ENCODE data around the gene PPM1D. TPM values are rescaled to one million over a fixed set of nuclear protein-coding genes. Genes with fewer than 3 reads are reported as not detected.
"Not testable (repeated sequence)": the region's sequence is repeated elsewhere in the genome, so short reads cannot be mapped to it uniquely, and the experiment has no call there.

Gene PPM1D
- 10 to 100 TPM; 14.3 to 15.8 TPM for total RNA-seq
- 10 to 100 TPM; 13.4 to 15.8 TPM for polyA plus RNA-seq (ENCODE audit: insufficient read length in 2 of 2)
- long read RNA-seq, donor 1, full-length matches to known transcripts: 7 of 15 reads
- long read RNA-seq, donor 1, partial matches to known transcripts: 8 of 15 reads
- long read RNA-seq, donor 1, other reads (novel, unspliced or antisense): 0 of 15 reads
- long read RNA-seq, donor 2, full-length matches to known transcripts: 5 of 5 reads
- long read RNA-seq, donor 2, partial matches to known transcripts: 0 of 5 reads
- long read RNA-seq, donor 2, other reads (novel, unspliced or antisense): 0 of 5 reads
- long read RNA-seq, donor 3, full-length matches to known transcripts: 2 of 2 reads
- long read RNA-seq, donor 3, partial matches to known transcripts: 0 of 2 reads
- long read RNA-seq, donor 3, other reads (novel, unspliced or antisense): 0 of 2 reads
- long read RNA-seq, donor 4, full-length matches to known transcripts: 7 of 16 reads
- long read RNA-seq, donor 4, partial matches to known transcripts: 9 of 16 reads
- long read RNA-seq, donor 4, other reads (novel, unspliced or antisense): 0 of 16 reads

DNA sequence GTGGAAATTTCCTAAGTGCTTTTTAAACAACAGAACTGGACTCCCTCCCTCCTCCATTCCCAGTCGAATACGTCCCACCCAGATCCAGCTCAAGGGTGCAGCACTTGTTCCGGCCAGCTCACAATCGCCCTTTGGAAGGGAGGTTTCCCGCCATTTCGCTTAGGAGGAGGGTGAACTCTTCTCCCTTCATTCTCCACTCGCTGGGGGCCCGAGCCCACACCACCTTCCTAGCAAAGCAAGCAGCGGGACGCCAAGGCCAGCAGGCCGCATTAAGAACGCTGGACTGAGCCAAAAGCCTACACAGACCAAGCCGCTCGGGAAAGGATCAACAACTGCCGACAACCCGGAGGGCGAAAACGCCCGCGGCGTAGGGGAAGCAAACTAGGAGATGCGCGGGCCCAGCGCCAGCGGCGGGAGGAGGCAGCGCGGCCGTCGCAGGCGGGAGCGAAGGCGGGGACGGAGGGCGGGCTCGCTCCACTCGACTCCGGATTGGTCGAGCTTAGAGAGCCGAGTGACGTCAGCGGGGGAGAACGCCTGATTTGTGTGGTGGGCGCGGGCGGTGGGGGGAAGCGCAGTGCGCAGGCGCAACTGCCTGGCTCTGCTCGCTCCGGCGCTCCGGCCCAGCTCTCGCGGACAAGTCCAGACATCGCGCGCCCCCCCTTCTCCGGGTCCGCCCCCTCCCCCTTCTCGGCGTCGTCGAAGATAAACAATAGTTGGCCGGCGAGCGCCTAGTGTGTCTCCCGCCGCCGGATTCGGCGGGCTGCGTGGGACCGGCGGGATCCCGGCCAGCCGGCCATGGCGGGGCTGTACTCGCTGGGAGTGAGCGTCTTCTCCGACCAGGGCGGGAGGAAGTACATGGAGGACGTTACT, at the start of gene PPM1D:
Gene PPM1D, plus strand, starts transcription at position 574 of the 870 bp plus-strand sequence. Its CDS starts 222 bp downstream, at position 796.
- peaks cover 10% of the 10 kb centered on the region for H3K4me1 ChIP-seq (ENCODE audit: control insufficient read depth, insufficient read depth, low read length)
- under 1% methylated on average over 77 of the region's 83 CpGs for WGBS (ENCODE audit: insufficient coverage)

DNA sequence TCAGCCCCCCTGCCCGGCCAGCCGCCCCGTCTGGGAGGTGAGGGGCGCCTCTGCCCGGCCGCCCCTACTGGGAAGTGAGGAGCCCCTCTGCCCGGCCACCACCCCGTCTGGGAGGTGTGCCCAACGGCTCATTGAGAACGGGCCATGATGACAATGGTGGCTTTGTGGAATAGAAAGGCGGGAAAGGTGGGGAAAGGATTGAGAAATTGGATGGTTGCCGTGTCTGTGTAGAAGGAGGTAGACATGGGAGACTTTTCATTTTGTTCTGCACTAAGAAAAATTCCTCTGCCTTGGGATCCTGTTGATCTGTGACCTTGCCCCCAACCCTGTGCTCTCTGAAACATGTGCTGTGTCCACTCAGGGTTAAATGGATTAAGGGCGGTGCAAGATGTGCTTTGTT, 47.7 kb upstream of the PPM1D start:
- DNase-seq (ENCODE audit: low read depth in 4 of 6, low spot score in 6 of 6); H3K36me3 ChIP-seq (ENCODE audit: control insufficient read depth, insufficient read depth, low read length); H3K4me1 ChIP-seq (ENCODE audit: control insufficient read depth, insufficient read depth, low read length); H3K27ac ChIP-seq (ENCODE audit: low read depth, low read length); H3K4me3 ChIP-seq (ENCODE audit: low read depth, low read length); H3K27me3 ChIP-seq (ENCODE audit: control insufficient read depth, insufficient read depth, low read length); H3K9me3 ChIP-seq (ENCODE audit: control insufficient read depth, insufficient read depth, low read length): not testable (repeated sequence)
- 98% methylated on average over 6 of the region's 13 CpGs for WGBS (ENCODE audit: insufficient coverage)

More for the DNA sequence above, at the start of gene PPM1D:
- Histone ChIP-seq H3K36me3 (ENCODE audit: control insufficient read depth, insufficient read depth, low read length) (no peaks in the 10 kb centered on the region), H3K27me3 (ENCODE audit: control insufficient read depth, insufficient read depth, low read length) (no peaks in the 10 kb centered on the region), H3K27ac (ENCODE audit: low read depth, low read length) (peak within 1 kb of the TSS; percentile 100), H3K9me3 (ENCODE audit: control insufficient read depth, insufficient read depth, low read length) (no peaks in the 10 kb centered on the region), H3K4me3 (ENCODE audit: low read depth, low read length) (peak within 1 kb of the TSS; percentile 90)
- peak; percentile 96 to 100 (median 98) for DNase-seq (ENCODE audit: low read depth in 4 of 6, low spot score in 6 of 6)

DNA sequence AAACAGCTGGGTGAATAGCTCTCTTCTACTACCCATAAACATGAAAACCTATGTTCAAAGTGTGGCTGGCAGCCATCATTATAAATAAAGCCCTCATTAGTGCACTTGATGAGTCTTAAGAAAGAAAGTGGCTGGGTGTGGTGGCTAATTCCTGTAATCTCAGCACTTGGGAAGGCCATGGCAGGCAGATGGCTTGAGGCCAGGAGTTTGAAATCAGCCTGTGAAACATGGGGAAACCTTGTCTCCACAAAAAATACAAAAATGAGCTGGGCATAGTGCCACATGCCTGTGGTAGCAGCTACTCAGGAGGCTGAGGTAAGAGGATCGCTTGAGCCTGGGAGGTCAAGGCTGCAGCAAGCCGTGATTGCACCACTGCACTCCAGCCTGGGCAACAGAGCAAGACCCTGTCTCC, 45.6 kb upstream of the PPM1D start:
- Histone ChIP-seq H3K27ac (ENCODE audit: low read depth, low read length) (no peak overlapping the region), H3K4me3 (ENCODE audit: low read depth, low read length) (no peak overlapping the region), H3K36me3 (ENCODE audit: control insufficient read depth, insufficient read depth, low read length) (no peaks in the 10 kb centered on the region), H3K9me3 (ENCODE audit: control insufficient read depth, insufficient read depth, low read length) (no peaks in the 10 kb centered on the region), H3K4me1 (ENCODE audit: control insufficient read depth, insufficient read depth, low read length) (no peaks in the 10 kb centered on the region), H3K27me3 (ENCODE audit: control insufficient read depth, insufficient read depth, low read length) (no peaks in the 10 kb centered on the region)
- no CpG with 5 or more reads among the region's 2 CpGs for WGBS (ENCODE audit: insufficient coverage)
- DNase-seq (ENCODE audit: low read depth in 4 of 6, low spot score in 6 of 6): no peak

DNA sequence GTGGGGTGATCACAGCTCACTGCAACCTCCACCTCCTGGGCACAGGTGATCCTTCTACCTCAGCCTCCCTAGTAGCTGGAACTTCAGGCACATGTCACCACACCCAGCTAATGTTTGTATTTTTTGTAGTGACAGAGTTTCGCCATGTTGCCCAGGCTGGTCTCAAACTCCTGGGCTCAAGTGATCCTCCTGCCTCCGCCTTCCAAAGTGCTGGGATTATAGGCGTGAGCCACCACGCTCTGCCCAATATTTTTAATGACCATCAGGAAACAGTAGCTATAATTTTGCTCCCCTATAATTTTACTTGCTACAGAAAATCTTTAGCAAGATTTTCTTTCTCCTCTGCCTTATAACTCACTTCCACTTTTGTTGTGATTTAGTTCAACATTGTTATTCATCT, 44.2 kb upstream of the PPM1D start:
- 97% methylated on average over 4 of the region's 4 CpGs for WGBS (ENCODE audit: insufficient coverage)
- no peak for DNase-seq (ENCODE audit: low read depth in 4 of 6, low spot score in 6 of 6)
- Histone ChIP-seq H3K27ac (ENCODE audit: low read depth, low read length) (no peak overlapping the region), H3K27me3 (ENCODE audit: control insufficient read depth, insufficient read depth, low read length) (no peaks in the 10 kb centered on the region), H3K4me1 (ENCODE audit: control insufficient read depth, insufficient read depth, low read length) (no peaks in the 10 kb centered on the region), H3K36me3 (ENCODE audit: control insufficient read depth, insufficient read depth, low read length) (no peaks in the 10 kb centered on the region), H3K9me3 (ENCODE audit: control insufficient read depth, insufficient read depth, low read length) (no peaks in the 10 kb centered on the region), H3K4me3 (ENCODE audit: low read depth, low read length) (no peak overlapping the region)

DNA sequence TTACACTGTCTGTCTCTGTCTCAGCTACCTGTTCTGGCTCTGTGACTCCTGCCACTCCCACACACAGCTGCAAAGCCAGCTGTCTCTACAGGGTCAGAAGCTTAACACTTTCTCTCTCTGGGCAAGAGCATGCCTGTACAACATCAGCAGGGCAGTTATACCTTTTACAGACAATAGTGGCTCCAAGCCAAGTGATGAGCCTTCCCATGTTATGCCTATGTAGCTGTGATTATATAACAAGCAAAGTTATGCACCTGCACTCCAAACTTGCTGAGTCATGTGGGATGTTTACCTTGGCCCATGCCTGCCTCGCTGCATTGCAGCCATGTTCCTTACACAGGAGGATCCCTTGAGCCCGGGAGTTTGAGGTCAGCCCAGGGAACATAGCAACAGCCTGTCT, 42.2 kb upstream of the PPM1D start:
- no peaks in the 10 kb centered on the region for H3K9me3 ChIP-seq (ENCODE audit: control insufficient read depth, insufficient read depth, low read length)
- no peaks in the 10 kb centered on the region for H3K36me3 ChIP-seq (ENCODE audit: control insufficient read depth, insufficient read depth, low read length)
- no CpG with 5 or more reads among the region's 2 CpGs for WGBS (ENCODE audit: insufficient coverage)
- no peaks in the 10 kb centered on the region for H3K4me1 ChIP-seq (ENCODE audit: control insufficient read depth, insufficient read depth, low read length)
- DNase-seq (ENCODE audit: low read depth in 4 of 6, low spot score in 6 of 6): no peak
- no peak overlapping the region for H3K27ac ChIP-seq (ENCODE audit: low read depth, low read length)
- no peak overlapping the region for H3K4me3 ChIP-seq (ENCODE audit: low read depth, low read length)
- H3K27me3 ChIP-seq (ENCODE audit: control insufficient read depth, insufficient read depth, low read length): no peaks in the 10 kb centered on the region

DNA sequence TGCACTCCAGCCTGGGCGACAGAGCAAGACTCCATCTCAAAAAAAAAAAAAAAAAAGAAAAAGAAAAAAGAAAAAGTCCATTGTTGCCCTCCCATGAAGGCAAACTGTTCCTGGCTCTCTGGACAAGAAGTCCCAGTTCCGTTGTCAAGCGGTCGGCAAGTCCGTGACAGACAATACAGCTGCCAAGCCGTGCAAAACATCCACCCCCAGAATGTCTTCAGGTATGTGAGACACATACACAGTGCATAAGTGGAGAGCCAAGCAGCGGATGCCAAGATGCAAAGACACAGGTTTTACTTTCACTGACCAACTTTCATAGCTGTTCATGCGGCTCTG, 40.4 kb upstream of the PPM1D start:
- H3K27me3 ChIP-seq (ENCODE audit: control insufficient read depth, insufficient read depth, low read length): no peaks in the 10 kb centered on the region
- H3K4me3 ChIP-seq (ENCODE audit: low read depth, low read length): no peak overlapping the region
- no peak overlapping the region for H3K27ac ChIP-seq (ENCODE audit: low read depth, low read length)
- no peaks in the 10 kb centered on the region for H3K9me3 ChIP-seq (ENCODE audit: control insufficient read depth, insufficient read depth, low read length)
- H3K36me3 ChIP-seq (ENCODE audit: control insufficient read depth, insufficient read depth, low read length): no peaks in the 10 kb centered on the region
- DNase-seq (ENCODE audit: low read depth in 4 of 6, low spot score in 6 of 6): no peak
- H3K4me1 ChIP-seq (ENCODE audit: control insufficient read depth, insufficient read depth, low read length): no peaks in the 10 kb centered on the region
- WGBS (ENCODE audit: insufficient coverage): 94% methylated on average over 7 of the region's 8 CpGs

DNA sequence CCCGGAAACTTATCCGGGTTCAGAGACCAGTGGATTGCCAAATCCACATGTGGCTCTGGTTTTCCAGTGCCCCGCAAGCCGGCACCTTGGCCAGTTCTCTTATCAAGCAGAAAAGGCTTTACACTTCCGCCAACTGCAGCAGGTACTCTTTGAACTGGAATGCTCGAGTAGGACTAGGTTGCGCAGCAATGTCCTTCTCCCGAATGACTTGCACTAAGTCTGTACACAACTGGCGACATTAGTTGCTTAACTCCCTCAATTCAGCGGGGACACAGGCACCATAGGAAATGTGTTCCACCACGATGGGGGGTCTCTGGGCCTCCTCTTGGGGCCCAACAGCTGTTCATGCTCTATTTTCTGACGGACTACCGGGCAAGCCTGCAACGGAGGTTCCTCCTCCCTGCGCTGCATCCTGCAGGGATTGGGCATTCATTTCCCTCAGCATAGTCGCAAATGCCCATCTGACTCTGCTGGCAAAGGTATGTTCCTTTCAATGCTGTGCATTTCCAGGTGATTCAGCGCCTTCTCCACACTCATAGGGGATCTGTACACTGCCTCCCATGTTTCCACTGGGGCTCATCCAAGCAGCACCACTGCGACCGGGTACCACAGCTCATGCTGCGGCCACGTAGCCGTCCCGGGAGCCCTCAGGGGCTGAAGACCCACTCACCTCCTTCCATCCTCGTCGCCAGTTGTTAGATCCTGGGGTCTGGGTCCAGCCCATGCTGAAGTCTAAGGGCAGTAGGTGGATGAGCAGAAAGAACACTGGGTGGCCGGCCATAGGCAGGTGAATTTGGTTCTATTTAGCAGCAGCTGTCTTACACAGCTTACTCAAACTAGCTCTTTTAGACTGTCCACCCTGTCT, 39.8 kb upstream of the PPM1D start:
- WGBS (ENCODE audit: insufficient coverage): 90% methylated on average over 25 of the region's 26 CpGs
- no peak for DNase-seq (ENCODE audit: low read depth in 4 of 6, low spot score in 6 of 6)

DNA sequence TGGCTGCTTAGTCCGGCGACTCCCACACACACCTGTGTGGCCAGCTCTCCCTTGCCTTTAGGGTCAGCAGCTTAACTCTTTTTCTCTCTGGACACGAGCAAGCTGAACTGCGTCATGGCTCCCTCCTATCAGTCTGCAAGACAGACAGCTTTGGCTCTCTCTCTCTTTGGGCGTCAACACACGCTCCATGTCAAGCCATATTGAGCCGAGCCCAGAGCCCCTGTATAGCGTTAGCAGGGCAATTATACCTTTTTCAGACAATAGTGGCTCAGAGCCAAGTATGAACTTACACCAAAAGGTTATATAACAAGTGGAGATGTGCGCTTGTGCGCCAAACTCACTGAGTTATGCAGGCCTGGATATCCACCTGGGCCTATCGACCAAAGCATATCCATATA, 39.1 kb upstream of the PPM1D start:
- Histone ChIP-seq H3K9me3 (ENCODE audit: control insufficient read depth, insufficient read depth, low read length) (no peaks in the 10 kb centered on the region), H3K36me3 (ENCODE audit: control insufficient read depth, insufficient read depth, low read length) (no peaks in the 10 kb centered on the region), H3K27me3 (ENCODE audit: control insufficient read depth, insufficient read depth, low read length) (no peaks in the 10 kb centered on the region), H3K4me1 (ENCODE audit: control insufficient read depth, insufficient read depth, low read length) (no peaks in the 10 kb centered on the region), H3K27ac (ENCODE audit: low read depth, low read length) (no peak overlapping the region), H3K4me3 (ENCODE audit: low read depth, low read length) (no peak overlapping the region)
- no peak for DNase-seq (ENCODE audit: low read depth in 4 of 6, low spot score in 6 of 6)
- WGBS (ENCODE audit: insufficient coverage): 91% methylated on average over 8 of the region's 11 CpGs

More for the DNA sequence above, 39.8 kb upstream of the PPM1D start:
- H3K4me3 ChIP-seq (ENCODE audit: low read depth, low read length): no peak overlapping the region
- no peaks in the 10 kb centered on the region for H3K4me1 ChIP-seq (ENCODE audit: control insufficient read depth, insufficient read depth, low read length)
- H3K36me3 ChIP-seq (ENCODE audit: control insufficient read depth, insufficient read depth, low read length): no peaks in the 10 kb centered on the region
- no peaks in the 10 kb centered on the region for H3K9me3 ChIP-seq (ENCODE audit: control insufficient read depth, insufficient read depth, low read length)
- H3K27ac ChIP-seq (ENCODE audit: low read depth, low read length): no peak overlapping the region
- H3K27me3 ChIP-seq (ENCODE audit: control insufficient read depth, insufficient read depth, low read length): no peaks in the 10 kb centered on the region

DNA sequence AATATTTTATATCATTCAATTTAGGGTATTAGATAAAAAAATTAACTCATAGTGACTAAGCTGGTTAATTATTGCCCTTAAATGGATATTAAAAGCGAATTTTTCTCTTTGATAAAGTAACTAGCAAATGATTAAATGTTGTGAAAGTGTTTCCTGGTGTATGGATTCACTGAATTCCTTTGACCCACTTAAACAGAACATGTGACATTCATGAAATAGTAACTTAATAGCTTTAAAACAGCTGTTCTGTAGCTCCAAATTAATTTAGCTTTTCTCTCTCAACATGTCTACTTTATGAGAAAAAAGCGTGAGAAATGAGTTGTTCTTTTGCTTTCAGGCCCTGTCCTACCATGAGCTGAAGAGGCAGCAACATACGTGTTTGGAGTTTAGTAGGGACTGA, 37.6 kb upstream of the PPM1D start:
- Histone ChIP-seq H3K4me1 (ENCODE audit: control insufficient read depth, insufficient read depth, low read length) (no peaks in the 10 kb centered on the region), H3K27me3 (ENCODE audit: control insufficient read depth, insufficient read depth, low read length) (no peaks in the 10 kb centered on the region), H3K9me3 (ENCODE audit: control insufficient read depth, insufficient read depth, low read length) (no peaks in the 10 kb centered on the region), H3K4me3 (ENCODE audit: low read depth, low read length) (no peak overlapping the region), H3K27ac (ENCODE audit: low read depth, low read length) (no peak overlapping the region), H3K36me3 (ENCODE audit: control insufficient read depth, insufficient read depth, low read length) (no peaks in the 10 kb centered on the region)
- peak in 1 of 6 donors; percentile 22 for DNase-seq (ENCODE audit: low read depth in 4 of 6, low spot score in 6 of 6)
- no CpG with 5 or more reads among the region's 3 CpGs for WGBS (ENCODE audit: insufficient coverage)
